ENCODE results near the gene SIM2.

DNA sequence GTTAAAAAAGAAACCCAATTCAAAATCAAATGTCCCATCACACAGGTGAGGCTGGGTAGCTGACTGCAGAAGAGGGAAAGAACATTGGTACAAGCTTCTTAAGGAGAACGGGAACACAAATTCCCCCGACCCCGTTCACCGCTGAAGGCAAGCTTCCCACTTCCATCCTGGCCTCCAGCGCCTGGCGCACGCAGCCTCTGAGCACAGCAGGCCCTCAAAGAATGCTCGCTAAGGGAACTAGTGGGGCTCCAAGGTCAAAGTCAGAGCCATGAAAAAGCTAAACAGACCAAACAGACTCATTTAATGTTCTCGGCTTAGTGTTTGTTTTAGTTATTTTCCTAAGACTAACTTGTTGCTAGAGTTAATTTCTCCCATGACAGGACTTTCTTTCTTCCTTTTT is 63.7 kb downstream of the SIM2 start:
- TF ChIP-seq CTCF (CRISPR knock-in tag; IDR thresholded peaks at IDR 0.05) = no peak
- TF ChIP-seq, protein P1, sequence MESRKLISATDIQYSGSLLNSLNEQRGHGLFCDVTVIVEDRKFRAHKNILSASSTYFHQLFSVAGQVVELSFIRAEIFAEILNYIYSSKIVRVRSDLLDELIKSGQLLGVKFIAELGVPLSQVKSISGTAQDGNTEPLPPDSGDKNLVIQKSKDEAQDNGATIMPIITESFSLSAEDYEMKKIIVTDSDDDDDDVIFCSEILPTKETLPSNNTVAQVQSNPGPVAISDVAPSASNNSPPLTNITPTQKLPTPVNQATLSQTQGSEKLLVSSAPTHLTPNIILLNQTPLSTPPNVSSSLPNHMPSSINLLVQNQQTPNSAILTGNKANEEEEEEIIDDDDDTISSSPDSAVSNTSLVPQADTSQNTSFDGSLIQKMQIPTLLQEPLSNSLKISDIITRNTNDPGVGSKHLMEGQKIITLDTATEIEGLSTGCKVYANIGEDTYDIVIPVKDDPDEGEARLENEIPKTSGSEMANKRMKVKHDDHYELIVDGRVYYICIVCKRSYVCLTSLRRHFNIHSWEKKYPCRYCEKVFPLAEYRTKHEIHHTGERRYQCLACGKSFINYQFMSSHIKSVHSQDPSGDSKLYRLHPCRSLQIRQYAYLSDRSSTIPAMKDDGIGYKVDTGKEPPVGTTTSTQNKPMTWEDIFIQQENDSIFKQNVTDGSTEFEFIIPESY (CRISPR knock-in tag; IDR thresholded peaks at IDR 0.05) = peak; percentile 26; the same call in 1 of the 2 replicates
- no peak for TF ChIP-seq EZH2 (conservative IDR thresholded peaks at IDR 0.05; ENCODE audit: low read depth, low read length)

Data from HepG2 (cell line).